ENCODE results near the gene MICOS13. TPM values are rescaled to one million over a fixed set of nuclear protein-coding genes. Genes with fewer than 3 reads are reported as not detected.

Gene MICOS13
- polyA plus RNA-seq, 1 of the 3 experiments (the other 2 are of a cell fraction): 112 TPM

DNA sequence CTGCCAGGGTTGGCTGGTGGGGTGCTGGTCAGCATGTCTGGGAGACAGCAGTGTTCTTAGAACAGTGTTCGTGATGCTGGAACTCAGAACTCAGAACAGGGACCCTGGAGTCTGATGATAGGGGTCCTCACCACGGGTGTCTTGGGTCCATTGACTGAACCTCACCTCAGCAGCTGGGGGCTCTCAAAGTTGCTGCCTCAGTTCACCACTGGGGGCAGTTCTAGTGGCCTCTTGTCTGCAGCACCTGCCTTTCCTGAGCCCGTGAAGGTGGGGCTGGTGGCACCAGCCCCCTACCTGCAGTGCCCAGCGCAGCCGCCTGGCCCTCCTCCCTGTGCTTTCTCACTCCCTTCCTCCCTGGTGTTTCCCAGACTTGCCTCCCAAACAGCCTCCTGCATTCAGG lies 29.0 kb downstream of the MICOS13 start:
- no peaks in the 10 kb centered on the region for H3K4me1 ChIP-seq (ENCODE audit: control insufficient read depth in 1 of 2, insufficient read depth in 2 of 2, low read depth in 1 of 2, low read length in 1 of 2)
- H3K27me3 ChIP-seq (ENCODE audit: insufficient read depth): no peaks in the 10 kb centered on the region
- peaks cover 71 to 75% of the 10 kb centered on the region in 2 experiments for H3K36me3 ChIP-seq (replicated peaks in 1 of 2; ENCODE audit: control insufficient read depth in 1 of 2, insufficient read depth in 2 of 2, low read length in 1 of 2)
- ChIA-PET CTCF (no interaction called here), POLR2A (no interaction called here)
- H3F3A ChIP-seq (replicated peaks; ENCODE audit: insufficient read depth): peaks cover 5% of the 10 kb centered on the region
- H2AFZ ChIP-seq (ENCODE audit: low read depth): no peak overlapping the region
- H3K9ac ChIP-seq: no peak overlapping the region
- 93% methylated on average over 3 of the region's 5 CpGs for WGBS (ENCODE audit: low lambda C conversion rate)
- no peak overlapping the region for H3K4me3 ChIP-seq (ENCODE audit: low read depth in 2 of 2, low read length in 1 of 2)
- H3K79me2 ChIP-seq (ENCODE audit: insufficient read depth): peaks cover 19% of the 10 kb centered on the region; the same call in 1 of the 2 replicates
- TF ChIP-seq RFX5 (IDR thresholded peaks at IDR 0.05; ENCODE audit: low read length): no peak
- TF ChIP-seq, protein P1, sequence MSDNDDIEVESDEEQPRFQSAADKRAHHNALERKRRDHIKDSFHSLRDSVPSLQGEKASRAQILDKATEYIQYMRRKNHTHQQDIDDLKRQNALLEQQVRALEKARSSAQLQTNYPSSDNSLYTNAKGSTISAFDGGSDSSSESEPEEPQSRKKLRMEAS (IDR thresholded peaks at IDR 0.05; ENCODE audit: low read depth): no peak
- TF ChIP-seq, protein P2, sequence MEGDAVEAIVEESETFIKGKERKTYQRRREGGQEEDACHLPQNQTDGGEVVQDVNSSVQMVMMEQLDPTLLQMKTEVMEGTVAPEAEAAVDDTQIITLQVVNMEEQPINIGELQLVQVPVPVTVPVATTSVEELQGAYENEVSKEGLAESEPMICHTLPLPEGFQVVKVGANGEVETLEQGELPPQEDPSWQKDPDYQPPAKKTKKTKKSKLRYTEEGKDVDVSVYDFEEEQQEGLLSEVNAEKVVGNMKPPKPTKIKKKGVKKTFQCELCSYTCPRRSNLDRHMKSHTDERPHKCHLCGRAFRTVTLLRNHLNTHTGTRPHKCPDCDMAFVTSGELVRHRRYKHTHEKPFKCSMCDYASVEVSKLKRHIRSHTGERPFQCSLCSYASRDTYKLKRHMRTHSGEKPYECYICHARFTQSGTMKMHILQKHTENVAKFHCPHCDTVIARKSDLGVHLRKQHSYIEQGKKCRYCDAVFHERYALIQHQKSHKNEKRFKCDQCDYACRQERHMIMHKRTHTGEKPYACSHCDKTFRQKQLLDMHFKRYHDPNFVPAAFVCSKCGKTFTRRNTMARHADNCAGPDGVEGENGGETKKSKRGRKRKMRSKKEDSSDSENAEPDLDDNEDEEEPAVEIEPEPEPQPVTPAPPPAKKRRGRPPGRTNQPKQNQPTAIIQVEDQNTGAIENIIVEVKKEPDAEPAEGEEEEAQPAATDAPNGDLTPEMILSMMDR (IDR thresholded peaks at IDR 0.05): no peak
- TF ChIP-seq MEF2A (IDR thresholded peaks at IDR 0.05; ENCODE audit: borderline replicate concordance, low read depth): no peak
- no peak for TF ChIP-seq RCOR1 (IDR thresholded peaks at IDR 0.05; ENCODE audit: low read length)
- no peak for TF ChIP-seq FOSL2 (IDR thresholded peaks at IDR 0.05; ENCODE audit: borderline replicate concordance, low read depth)
- TF ChIP-seq, protein P3, sequence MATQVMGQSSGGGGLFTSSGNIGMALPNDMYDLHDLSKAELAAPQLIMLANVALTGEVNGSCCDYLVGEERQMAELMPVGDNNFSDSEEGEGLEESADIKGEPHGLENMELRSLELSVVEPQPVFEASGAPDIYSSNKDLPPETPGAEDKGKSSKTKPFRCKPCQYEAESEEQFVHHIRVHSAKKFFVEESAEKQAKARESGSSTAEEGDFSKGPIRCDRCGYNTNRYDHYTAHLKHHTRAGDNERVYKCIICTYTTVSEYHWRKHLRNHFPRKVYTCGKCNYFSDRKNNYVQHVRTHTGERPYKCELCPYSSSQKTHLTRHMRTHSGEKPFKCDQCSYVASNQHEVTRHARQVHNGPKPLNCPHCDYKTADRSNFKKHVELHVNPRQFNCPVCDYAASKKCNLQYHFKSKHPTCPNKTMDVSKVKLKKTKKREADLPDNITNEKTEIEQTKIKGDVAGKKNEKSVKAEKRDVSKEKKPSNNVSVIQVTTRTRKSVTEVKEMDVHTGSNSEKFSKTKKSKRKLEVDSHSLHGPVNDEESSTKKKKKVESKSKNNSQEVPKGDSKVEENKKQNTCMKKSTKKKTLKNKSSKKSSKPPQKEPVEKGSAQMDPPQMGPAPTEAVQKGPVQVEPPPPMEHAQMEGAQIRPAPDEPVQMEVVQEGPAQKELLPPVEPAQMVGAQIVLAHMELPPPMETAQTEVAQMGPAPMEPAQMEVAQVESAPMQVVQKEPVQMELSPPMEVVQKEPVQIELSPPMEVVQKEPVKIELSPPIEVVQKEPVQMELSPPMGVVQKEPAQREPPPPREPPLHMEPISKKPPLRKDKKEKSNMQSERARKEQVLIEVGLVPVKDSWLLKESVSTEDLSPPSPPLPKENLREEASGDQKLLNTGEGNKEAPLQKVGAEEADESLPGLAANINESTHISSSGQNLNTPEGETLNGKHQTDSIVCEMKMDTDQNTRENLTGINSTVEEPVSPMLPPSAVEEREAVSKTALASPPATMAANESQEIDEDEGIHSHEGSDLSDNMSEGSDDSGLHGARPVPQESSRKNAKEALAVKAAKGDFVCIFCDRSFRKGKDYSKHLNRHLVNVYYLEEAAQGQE (IDR thresholded peaks at IDR 0.05; ENCODE audit: low read depth, low read length): no peak
- no peak for TF ChIP-seq SIN3A (IDR thresholded peaks at IDR 0.05; ENCODE audit: borderline replicate concordance, low read depth, low read length)
- TF ChIP-seq, protein P4, sequence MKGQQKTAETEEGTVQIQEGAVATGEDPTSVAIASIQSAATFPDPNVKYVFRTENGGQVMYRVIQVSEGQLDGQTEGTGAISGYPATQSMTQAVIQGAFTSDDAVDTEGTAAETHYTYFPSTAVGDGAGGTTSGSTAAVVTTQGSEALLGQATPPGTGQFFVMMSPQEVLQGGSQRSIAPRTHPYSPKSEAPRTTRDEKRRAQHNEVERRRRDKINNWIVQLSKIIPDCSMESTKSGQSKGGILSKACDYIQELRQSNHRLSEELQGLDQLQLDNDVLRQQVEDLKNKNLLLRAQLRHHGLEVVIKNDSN (IDR thresholded peaks at IDR 0.05; ENCODE audit: borderline replicate concordance, low read depth): no peak
- no peak for TF ChIP-seq EP300 (IDR thresholded peaks at IDR 0.05; ENCODE audit: borderline replicate concordance in 1 of 2, low read depth in 1 of 2, low read length in 1 of 2)
- TF ChIP-seq SMC3 (IDR thresholded peaks at IDR 0.05; ENCODE audit: low read depth, low read length): no peak
- no peak for TF ChIP-seq TAF1 (IDR thresholded peaks at IDR 0.05; ENCODE audit: borderline replicate concordance, low read depth, low read length)
- no peak for TF ChIP-seq GATA2 (CRISPR knock-in tag; IDR thresholded peaks at IDR 0.05)
- no peak for TF ChIP-seq NFIC (IDR thresholded peaks at IDR 0.05; ENCODE audit: borderline replicate concordance)
- H4K20me1 ChIP-seq (ENCODE audit: insufficient read depth): peaks cover 16% of the 10 kb centered on the region
- H3K4me2 ChIP-seq: no peak overlapping the region
- H3K27ac ChIP-seq (ENCODE audit: low read depth in 2 of 2, low read length in 1 of 2): no peak overlapping the region
- DNase-seq: no peak
- no peaks in the 10 kb centered on the region for H3K9me3 ChIP-seq
- H3K9me2 ChIP-seq: no peaks in the 10 kb centered on the region

All from SK-N-SH (cell line).